HG02763 (cell line): ENCODE results near the gene MYO10.
"Not testable (repeated sequence)": the region's sequence is repeated elsewhere in the genome, so short reads cannot be mapped to it uniquely, and the experiment has no call there.

Experiments used
- ATAC-seq: cut with Tn5 transposase; IDR thresholded peaks from one replicate; pipeline ENCODE4 v1.9.1; 2021; ENCODE audit warnings: mild to moderate bottlenecking, moderate library complexity; ENCODE audit not compliant: unreplicated experiment

MYO10 gene

DNA sequence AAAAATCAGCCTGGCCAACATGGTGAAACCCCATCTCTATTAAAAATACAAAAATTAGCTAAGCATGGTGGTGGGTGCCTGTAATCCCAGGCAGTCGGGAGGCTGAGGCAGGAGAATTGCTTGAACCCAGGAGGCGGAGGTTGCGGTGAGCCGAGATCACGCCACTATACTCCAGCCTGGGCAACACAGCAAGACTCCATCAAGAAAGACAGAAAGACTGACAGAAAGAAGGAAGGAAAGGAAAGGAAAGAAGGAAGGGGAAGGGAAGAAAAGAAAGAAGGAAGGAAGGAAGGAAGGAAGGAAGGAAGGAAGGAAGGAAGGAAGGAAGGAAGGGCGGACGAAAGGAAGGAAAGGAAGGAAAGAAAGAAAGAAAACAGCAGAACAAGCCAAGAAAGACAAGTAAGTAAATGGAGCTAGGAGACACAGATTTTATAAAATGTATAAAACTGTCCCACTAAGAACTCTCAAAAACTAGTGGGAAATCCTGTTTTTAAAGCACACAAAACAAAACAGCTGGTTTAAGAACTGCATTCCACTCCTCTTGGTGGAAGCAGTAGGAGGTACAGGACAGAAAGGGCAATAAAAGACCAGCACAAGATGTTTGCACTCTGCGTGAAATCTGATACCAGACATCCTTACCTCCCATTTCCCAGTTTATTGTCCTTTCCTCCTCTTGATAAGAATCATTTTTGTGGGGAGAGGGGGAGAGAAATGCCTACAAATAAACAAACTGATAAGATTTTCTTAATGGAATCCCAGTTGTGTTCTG is 46.7 kb downstream of the MYO10 start:
- no peak for ATAC-seq

DNA sequence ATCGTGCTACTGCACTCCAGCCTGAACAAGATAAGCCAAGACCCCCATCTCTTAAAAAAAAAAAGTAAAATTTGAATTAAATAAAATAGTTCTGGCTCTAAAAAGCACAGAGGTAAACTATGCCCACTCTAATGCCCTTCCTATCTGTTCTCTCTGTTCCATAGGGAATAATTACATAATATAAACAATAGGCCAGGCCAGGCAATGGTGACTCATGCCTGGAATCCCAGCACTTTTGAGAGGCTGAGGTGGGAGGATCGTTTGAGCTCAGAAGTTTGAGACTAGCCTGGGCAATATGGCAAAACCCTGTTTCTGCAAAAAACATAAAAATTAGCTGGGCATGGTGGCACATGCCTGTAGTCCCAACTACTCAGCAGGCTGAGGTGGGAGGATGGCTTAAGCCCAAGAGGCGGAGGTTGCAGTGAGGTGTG is 47.4 kb downstream of the MYO10 start:
- ATAC-seq: no peak

DNA sequence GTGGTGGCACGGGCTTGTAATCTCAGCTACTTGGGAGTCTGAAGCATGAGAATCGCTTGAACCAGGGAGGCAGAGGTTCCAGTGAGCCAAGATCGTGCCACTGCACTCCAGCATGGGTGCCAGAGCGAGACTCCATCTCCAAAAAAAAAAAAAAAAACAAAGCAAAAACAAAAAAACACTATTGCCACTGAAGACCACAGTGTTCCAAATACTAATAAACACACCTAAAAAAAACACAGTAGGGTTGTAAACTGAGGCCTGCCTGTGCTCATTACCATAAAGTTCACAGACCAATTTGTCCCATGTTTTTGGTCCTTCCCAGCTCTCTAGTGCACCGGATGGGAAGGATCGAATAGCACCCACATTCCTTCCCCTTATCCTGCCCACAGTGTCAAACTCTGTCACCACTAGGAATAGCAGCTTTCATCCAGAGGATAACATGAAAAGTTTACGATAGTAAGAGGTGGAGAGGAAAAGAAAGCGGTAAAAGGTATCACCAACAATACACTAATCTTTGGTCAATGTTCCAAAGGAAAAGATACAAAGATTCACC is 49.2 kb downstream of the MYO10 start:
- no peak for ATAC-seq

DNA sequence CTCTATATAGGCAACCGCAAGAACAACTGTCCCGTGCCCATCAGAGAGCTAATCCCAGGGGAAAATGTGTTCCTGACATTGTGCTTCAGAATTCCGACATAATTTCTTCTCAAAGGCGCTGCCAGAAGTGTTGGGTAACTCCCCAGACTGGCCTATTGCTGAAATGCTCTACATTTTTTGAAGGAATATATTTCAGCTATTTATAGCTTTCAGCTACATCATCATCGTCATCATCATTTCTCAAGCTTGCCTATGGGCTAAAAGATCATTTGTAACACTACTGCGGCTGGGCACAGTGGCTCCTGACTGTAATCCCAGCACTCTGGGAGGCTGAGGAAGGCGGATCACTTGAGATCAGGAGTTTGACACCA is 49.7 kb downstream of the MYO10 start:
- no peak for ATAC-seq

DNA sequence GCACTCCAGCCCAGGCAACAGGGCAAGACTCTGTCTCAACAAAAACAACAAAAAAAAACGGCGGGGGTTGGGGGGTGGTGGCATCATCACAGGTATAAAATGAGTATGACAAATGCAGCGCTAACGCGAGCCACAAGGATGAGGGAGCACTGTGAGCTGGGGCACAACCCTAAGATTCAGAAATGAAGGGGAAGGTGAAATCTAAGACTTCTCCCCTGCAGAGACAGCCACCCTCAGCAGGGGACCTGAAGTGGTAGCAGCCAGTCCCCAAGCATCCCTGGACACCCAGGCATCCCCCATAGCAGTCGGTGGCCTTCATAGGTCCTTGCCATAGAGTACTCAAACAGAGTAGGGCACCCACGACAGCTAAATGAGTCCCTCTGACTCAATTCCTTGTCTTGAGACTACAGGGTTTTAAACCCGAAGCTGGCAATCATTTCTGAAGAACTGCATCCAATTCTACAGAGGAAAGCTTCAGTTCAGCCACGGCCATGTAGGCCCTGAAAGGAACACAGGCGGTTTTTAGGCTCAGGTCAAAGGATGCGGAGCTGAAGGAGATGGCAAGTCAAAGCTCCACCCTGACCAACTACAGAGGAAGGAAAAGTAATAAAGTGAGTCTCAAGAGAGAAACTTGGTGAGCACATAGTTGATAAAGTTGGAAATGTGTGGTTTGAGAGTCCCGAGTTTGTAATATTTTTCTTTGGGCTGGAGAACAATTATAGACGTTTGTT is 50.3 kb downstream of the MYO10 start:
- ATAC-seq: no peak

DNA sequence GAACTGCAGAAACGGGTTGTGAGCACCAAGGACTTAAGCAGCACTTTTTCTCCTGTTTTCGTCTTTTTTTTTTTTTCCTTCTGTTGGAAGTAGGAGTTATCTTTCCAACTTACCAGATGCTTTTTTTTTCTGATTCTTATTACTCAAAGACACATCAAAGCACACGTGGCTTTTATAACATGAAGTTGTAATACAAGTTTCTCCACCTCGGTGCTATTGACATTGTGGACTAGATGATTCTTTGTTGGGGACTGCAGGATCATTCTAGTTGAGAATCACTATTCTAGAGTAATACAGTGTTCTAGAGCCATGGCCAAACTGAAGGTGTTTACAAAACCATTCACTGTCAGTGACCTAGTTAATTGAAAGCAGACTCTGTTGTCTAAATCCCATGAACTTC is 51.5 kb downstream of the MYO10 start:
- no peak for ATAC-seq

DNA sequence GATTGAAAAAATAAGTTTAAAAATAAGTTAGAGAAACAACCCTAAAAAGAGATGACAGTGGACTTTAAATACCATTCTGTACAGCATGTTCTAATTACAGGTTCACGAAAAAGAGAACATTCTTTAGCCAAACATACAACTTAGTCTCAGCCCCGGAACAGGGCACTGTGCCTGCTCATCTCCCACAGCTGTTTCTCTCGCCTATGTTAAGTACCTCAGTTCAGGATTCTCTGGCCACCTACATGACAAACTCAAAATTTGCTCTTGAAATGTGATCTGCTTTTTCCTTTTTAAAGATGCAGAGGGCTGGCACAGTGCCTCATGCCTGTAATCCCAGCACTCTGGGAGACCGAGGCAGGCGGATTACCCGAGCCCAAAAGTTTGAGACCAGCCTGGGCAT is 52.3 kb downstream of the MYO10 start:
- ATAC-seq: no peak

DNA sequence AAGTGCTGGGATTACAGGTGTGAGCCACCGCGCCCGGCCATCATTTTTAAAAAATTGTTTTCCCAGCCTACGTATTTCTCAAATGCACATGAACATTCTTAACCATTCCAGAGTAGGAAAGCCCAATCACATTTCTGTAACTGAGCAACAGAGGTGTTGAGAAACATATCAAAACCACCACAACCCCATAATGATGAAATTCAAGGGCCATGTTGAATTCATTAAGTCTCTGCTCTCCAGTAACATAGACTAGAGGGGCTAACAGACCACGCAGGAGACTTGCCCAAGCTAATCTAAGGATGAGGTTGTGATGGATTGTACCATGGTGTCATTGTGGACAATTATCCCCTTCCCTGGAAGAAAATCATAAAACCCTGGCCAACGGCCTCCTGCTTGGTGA is 52.9 kb downstream of the MYO10 start:
- ATAC-seq: no peak

DNA sequence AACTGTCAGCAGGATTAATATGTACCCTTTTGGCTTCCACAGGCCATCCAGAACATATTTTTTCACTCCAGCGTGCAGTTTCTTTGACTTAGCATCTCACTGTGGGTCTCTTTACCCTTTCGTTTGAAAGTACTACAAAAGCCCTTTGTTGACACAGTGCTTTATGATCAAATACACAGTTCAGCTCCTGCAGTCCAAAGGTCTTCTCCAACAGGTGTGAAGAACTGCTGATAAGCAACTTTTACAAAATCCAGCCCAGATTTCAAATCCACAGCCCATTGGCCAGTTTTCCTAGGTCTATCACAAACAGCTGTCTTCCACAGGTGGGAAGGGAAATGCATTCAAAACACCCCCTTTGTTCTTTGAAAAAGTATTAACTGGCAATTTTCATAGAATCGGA is 54.8 kb downstream of the MYO10 start:
- ATAC-seq: no peak

DNA sequence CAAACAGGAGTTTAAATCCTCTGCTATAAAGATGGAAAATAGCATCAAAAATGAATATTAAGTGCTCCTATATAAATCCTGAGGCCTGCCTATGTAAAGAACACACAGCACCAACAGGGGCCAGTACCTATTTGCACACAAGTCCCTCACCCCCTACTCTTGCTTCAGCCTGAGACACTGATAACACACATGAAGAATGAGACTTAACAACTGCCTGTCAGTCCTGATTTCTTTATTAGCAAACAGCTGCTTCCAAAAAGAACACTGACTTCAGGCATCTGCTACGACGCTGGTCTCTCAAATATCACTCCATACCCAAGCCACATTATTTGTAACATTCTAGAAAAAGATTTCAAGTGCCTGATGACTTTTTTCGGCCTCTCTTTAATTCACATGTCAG is 55.5 kb downstream of the MYO10 start:
- ATAC-seq: no peak

DNA sequence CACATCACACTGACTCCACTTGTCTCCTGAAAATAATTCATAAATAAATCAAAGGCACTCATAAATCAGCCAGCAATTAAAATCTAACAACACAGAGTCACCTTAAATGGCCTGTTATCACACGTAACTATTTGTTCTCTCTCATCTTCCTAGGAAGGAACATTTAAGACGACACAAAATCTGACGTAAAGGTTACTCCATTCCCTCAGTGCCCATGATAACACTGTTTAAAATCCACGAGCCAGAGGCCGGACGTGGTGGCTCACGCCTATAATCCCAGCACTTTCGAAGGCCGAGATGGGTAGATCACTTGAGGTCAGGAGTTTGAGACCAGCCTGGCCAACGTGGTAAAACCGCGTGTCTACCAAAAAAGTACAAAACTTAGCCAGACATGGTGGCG is 56.4 kb downstream of the MYO10 start:
- ATAC-seq: no peak

DNA sequence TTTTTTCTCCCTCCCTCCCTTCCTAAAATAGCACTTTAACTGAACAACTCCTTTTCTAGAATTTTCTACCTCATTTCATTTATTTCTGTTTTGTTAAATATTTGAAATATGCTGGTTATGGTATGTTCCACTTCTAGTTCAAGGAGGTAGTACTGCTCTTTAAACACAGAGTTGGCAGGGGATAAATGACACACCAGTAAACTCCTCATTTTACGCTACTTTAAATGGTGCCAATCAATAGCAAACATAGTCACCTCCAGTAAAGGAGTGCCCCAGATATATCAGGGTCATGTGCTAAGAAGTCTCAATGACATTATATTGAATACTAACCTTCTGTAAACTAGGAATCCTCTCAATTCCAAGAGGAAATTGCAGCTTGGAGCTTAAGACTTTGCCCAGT is 56.9 kb downstream of the MYO10 start:
- no peak for ATAC-seq

DNA sequence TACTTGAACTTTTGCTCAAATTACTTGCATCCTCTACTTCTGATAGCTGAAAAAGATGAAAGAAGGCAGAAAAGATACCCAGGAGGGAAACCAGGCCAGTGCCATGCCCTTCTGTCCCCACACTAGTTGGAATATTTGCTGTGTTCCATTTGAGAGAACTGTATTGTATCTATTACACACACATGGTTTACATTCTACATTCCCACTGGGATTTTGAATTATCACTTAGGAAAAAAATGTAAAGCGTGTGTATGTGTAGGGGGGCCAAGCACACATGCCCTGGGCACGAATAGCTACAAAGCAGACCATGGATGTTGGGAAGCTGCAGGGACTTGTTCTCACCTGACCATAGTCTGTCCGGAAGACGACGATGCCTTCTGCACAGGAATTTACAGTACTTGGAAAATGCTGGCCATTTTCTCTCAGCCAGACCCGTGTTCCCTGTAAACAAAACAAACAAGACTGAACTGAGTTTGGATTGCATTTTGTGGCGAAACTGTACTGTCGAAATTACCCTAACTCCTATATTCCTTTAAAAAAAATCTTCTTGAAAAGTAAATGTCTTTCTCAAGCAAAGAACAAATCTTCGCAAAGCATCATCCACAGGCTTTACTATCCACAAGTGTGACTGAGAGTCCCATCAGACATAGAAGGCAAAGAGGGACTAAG is 58.7 kb downstream of the MYO10 start:
- ATAC-seq: no peak

DNA sequence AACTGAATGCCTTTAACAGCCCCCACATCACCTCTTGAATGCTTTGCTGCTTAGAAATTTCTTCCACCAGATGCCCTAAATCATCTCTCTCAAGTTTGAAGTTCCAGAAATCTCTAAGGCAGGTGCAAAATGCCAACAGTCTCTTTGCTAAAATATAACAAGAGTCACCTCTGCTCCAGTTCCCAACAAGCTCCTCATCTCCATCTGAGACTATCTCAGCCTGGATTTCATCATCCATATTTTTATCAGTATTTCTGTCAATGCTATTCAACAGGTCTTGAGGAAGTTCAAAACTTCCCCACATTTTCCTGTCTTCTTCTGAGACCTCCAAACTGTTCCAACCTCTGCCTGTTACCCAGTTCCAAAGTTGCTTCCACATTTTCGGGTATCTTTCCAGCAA is 61.7 kb downstream of the MYO10 start:
- not testable (repeated sequence) for ATAC-seq

DNA sequence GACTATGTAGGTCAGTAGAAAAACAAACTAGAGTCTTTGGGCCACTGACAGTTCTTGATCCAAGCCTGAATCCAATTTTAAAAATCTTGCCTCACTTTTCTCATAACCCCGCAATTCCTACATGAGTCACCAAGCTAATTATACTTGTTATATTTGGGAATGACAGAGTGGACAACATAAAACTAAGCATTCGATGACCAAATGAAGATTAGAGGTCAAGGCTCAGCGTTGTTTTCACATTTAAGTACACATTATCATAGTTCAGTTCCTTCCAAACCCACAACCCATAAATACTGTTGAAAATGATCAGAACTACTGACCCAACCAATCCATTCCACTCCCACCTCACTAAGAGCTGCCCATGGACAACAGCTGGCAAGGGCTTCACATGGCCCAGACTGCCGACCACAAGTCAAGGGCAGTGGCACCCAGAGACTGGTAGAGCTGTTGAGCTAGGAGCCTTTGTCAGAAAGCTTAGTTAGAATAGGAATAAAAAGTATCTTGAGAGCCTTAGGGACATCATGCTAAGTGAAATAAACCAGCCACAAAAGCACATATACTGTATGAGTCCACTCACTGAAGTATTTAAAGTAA is 64.2 kb downstream of the MYO10 start:
- no peak for ATAC-seq

DNA sequence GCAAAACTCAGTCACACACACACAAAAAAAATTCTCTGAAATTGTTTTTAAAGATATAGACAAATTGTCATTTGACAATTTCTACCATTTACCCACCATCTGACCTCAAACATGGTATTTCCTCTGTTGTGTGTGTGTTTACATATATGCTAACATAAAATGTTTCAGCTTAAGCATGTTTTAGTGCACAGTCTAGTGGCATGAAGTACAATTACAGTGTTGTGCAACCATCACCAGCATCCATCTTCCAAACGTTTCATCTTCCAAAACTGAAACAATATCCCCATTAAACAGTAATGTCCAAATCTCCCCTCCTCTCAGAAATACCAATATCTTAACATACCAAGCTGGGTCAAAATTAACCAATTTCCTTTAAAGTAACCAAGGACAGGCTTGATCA is 65.2 kb downstream of the MYO10 start:
- no peak for ATAC-seq

DNA sequence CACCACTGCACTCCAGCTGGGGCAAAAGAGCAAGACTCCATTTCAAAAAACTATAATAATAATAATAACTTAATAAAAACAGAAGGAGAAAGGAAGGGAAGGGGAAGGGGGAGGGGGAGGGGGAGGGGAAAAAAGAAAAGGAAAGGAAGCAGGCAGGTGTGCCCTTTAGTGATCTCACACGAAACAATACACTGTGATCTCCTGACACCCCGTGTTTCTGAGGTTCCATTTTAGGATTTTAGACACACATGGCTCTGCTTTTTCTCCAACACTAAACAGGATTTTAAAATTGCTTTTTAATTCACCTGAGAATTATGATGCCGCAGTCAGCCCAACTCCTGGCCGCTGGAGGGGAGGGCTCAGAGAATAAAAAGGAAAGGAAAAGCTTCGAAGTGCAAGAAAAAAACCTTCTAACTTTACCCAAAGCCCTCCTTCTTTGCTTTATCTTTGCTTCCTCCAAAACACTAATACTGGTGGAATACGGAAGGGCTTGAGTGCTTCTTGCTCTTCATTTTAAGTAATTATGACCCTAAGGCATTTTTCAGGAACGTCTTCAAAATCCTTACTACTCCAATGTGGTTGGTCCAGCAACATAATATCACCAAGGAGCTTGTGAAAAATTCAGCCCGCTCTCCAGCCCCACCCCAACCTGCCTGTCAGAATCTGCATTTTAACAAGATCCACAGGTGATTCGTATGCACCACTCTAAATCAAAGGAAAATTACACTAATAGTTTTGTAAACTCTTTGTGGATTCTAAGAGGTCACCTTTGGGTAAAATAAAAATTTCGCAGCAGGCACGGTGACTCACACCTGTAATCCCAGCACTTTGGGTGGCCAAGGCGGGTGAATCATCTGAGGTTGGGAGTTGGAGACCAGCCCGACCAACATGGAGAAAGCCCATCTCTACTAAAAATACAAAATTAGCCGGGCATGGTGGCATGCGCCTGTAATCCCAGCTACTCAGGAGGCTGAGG is 66.0 kb downstream of the MYO10 start:
- no peak for ATAC-seq

DNA sequence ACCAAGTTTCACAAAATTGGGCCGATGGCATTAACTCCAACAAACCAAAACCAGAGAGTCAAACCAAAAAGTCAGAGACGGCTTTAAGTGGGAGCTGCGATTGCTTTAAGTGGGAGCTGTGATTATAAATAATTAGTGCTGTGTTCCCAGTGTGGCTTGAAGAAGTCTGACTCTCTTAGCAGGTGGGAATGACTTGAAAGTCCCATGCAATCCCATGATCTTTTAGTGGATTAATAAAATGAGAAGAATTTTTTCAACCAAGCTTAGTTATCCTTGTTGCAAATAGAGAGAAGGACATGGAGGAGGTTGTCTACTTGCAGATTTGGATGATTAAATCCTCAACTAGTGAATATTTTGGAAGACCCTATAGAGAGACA is 68.5 kb downstream of the MYO10 start:
- ATAC-seq: no peak

DNA sequence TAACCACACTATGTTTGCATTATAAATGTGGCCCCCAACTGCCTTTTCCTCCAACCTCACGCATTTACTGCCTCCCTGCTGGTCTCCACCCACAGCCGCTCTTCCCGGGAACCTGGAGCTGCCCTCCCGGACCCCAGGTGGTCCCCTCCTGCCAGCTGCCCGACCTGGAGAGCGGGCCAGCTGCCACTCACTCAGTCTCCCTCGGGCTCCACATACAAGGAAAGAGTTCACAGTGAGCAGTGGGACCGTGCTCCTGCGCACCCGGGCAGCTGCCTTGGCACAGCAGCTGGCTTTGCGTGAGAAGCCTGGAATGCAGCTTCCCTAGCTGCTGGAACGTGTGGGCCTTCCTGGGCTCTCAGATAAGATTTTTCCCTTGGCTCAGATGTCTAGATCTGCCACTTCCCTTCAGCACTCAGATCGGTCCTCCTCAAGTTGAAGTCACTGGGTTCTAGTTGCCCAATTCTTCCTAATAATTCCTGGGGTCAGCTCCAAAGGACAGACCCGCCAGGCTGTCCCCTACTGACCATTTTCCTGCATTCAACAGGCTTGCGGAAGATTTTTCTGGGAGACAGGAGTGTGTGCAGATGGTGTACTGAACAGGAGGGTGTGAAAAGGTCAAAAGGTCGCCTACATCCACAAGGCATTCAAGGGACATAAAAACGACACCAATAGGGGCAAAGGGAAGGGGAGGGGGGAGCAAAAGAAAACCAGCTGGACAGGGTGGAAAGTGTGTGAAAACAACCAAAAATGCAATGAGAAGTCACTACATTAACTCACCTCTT is 69.1 kb downstream of the MYO10 start:
- ATAC-seq: no peak

DNA sequence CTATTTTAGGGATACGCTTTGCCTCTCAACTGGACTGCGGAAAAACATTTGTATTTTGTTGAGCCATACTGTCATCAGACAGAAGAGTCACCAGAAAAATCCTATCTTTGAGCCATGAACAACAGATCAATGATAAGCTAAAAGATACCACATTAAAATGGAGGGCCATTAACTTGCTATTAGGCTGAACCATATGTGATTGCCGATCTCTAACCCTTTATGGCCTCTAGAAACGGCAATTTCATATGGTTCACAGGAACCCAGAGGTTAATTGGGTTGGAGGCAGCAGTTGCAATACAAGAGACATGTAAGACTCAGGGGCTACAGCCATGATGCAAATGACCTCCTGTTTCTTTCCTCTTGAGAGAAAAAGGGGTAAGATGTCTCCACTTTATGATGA is 69.8 kb downstream of the MYO10 start:
- ATAC-seq: no peak
